GM21529 (cell line): Measurements from ENCODE around the gene ZNF556.
A peak's percentile ranks its signal among the peaks of the same experiment; 100 is the strongest.

Experiments used
- ATAC-seq: cut with Tn5 transposase; IDR thresholded peaks from one replicate; pipeline ENCODE4 v1.9.1; 2021; ENCODE audit not compliant: unreplicated experiment

Gene ZNF556

DNA sequence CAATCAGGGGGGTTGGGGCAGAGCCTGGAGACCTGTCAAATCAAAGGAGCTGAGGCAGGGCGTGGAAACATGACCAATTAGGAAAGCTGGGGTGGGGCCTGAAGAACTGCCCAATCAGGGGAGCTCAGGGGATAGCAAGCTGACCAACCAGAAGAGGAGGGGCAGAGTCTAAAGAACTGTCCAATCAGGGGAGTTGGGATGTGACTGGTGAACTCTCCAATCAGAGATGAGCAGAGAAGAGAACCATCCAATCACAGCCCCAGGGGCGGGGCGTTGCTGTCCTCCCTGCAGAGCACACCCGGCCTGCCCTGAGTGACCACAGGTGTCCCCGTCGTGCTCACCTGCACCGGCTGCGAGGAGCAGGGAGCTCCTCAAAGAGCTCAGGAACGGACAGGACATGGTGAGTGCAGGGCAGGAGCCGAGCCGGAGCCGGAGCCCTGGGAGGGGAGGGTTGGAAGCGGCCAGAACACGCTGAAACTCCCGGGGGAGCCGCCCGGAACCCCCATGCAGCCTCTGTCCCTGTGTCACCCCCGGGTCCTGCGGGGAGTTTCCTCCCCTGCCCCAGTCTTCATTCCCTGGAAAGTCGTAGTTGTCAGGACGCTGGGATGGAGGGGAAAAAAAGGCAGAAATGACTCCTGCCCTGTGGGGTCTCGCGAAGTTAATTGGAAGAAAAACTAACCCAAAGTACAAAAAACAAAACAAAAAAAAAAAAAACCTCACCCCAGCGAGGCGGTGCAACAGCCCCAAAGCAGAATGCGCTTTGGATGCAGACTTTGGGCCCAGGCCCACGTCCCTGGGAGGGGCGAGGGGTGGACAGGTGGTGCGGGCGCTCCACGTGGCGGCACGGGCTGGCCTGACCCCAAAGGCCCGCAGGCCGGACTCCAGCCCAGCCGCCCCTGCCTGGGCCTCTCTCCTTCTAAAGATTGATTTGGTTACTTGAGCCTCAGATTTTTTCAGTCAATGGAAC lies at the start of gene ZNF556:
Gene ZNF556 (plus strand): TSS at position 311 of the 967 bp plus-strand sequence. CDS start 87 bp downstream, at position 398.
- ATAC-seq: no peak

DNA sequence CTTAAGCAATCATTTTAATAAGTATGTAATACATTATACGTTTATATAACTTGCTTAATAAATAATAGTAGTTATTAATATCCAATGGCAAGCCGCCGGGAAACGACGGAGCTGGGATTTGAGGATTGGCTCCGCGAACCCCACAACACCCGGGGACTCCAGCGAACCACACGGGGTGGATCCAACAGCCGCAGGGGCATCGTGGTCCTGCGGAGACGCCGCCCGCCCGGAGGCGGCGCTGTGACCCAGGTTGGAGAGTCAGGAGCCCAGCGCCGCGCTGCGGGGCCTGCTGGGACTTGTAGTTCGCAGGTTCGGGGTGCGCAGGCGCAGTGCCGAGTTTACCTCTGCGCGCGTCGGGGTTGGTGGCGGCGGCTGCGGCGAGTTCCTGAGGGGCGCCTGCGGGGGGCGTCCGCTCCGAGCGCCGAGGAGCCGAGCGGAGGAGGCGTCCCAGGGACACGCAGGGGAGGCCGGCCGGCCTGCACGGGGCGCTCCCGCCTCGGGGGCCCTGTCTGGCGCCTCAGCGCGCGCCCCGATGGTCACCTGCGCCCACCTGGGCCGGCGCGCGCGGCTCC lies 47.5 kb upstream of the ZNF556 start, which contains the start of gene ZNF554:
Gene ZNF554 (plus strand): TSS at position 329 of the 572 bp plus-strand sequence. CDS start 204 bp downstream, at position 533.
- ATAC-seq: peak; percentile 89

DNA sequence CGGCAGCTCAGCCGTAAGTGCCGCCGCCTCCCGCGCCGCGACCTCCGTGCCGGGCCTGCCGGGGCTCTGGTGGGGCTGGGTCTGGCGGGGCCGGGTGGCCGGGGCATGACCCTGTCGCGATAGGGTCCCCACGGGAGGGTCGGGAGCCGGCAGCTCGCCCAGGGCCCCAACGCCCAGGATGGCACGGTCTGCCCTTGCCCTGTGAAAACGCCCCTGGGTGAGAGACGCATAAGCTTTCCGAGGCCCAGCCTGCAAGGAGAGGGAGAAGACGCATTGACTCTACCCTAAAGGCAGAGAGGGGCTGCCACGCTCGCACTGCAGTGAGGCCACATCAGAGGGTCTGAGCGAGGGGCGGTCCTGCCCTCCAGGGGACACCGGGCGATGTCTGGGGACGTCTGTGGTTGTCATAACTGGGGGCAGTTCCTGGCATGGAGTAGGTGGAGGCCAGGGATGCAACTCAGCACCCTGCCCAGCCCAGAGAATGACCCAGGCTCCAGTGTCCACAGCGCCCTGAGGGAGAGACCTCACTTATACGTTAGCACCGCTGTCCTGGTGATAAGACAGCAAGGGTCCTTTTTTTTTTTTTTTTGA lies 46.9 kb upstream of the ZNF556 start:
- ATAC-seq: peak; percentile 17

DNA sequence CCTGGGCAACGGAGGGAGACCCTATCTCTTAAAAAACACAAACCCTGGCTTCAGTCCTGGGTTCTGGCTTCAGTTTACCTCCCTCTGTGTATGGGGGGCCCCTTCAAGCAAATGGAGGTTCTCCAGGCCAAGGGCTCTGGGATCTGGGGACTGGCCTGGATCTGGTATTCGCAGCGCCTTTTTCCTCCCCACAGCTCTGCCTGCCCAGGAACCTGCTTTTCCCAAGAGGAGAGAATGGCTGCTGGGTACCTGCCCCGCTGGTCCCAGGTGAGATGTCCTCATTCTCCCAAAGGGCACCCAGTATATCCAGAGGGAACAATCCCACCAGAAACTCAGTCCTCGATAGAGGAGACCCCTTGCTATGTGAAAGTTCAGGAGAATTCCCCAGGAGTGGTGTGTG lies 44.3 kb upstream of the ZNF556 start:
- ATAC-seq: no peak

DNA sequence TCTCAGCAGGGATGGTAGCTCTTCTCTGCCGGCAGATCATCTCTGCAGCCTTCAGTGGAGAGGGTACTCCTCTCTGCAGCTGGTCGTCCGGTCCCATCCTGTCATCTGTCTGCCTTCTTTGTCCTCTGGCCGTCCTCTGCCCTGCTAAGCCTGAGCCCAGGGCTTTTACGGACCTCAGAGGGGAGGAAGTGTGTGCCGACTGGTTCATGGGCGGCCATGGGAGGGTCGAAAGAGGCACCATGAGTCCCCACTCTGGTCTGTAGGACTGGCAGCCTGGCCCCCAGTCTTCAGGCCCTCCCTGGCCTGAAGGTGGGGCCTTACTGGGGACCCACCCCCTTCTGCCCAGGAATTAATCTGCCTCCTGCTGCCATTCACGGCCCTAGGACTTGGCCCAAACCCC lies 43.5 kb upstream of the ZNF556 start:
- ATAC-seq: no peak

DNA sequence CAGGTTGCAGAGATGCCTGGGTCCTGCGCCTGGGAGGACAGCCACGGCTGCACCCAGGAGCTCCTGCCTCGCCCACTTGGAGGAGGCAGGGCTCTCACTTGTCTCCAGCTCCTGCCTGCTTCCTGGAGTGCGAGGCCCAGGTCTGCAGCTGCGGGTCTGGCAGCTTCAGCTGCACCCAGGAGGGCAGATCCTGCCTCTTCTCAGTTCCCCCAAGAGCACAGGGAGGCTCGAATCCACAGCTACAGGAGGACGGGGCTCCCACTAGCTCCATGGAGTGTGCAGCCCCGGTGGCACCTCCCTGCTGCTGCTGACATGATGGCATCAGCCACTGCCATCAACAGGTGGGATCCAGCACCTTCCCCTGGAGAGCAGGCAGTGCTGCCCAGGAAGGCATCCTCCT lies 43.0 kb upstream of the ZNF556 start:
- ATAC-seq: no peak

DNA sequence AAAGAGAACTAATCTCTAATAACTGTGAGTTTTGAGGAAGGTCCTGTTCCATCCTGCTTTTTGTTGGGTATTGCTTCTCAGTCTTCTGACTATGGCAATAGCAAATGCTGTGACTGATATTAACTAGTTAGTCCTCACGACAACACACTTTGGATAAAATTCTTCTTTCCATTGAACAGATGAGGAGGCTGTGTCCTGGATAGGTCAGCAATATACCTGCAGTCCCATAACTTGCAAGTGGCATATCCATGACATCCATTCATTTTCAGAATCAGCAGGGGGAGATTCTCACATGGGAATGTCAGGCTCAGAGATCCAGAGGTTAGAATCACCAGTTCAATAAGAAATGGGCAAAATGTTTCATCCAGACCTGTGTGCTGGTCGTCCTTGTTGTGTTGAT lies 40.1 kb upstream of the ZNF556 start:
- ATAC-seq: no peak

DNA sequence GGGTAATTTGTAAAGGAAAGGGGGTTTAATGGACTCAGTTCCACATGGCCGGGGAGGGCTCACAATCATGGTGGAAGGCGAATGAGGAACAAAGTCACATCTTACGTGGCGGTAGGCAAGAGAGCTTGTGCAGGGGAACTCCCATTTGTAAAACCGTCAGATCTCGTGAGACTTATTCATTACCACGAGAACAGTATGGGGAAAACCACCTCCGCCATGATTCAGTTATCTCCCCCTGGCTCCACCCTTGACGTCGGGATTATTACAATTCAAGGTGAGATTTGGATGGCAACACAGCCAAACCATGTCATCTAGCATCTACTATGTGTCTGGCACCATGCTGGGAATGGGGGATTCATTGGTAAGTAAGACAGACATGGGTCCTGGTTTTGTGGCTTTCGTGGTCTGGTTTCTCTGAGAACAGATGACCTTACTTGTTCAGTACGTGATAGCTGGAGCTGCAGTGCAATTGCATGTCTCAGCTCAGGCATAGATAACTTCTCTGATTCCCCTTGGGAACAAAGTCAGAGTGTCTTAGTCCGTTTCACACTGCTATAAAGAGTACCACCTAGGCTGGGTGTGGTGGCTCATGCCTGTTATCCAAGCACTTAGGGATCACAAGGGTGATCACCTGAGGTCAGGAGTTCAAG lies 39.2 kb upstream of the ZNF556 start:
- ATAC-seq: no peak

DNA sequence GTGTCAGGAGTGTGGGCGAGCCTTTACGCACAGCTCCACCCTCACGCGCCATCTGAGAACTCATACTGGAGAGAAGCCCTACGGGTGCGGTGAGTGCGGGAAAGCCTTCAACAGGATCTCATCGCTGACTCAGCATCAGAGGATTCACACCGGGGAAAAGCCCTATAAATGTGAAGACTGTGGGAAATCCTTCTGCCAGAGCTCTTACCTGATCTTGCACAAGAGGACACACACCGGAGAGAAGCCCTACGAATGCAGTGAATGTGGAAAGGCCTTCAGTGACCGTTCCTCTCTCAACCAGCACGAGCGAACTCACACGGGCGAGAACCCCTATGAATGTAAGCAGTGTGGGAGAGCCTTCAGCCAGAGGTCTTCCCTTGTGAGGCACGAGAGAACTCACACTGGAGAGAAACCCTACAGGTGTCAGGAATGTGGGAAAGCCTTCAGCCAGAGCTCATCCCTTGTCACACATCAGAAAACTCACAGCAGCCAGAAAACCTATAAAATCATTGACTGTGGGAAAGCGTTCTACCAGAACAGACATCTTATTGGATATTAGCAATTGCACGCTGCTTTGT lies 32.8 kb upstream of the ZNF556 start:
- ATAC-seq: no peak

DNA sequence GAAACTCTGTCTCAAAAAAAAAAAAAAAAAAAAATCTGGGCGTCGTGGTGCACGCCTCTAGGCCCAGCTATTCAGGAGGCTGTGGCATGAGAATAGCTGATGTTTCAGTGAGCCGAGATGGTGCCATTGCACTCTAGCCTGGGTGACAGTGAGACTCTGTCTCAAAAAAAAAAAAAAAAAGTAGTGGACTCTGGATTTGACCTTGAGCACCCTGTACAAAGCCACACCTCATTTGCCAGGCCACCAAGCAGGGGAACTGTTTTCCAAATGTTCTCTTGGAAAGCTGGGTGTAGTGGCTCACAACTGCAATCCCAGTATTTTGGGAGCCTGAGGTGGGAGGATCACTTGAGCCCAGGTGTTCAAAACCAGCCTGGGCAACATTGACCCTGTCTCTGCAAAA lies 29.7 kb upstream of the ZNF556 start:
- no peak for ATAC-seq

DNA sequence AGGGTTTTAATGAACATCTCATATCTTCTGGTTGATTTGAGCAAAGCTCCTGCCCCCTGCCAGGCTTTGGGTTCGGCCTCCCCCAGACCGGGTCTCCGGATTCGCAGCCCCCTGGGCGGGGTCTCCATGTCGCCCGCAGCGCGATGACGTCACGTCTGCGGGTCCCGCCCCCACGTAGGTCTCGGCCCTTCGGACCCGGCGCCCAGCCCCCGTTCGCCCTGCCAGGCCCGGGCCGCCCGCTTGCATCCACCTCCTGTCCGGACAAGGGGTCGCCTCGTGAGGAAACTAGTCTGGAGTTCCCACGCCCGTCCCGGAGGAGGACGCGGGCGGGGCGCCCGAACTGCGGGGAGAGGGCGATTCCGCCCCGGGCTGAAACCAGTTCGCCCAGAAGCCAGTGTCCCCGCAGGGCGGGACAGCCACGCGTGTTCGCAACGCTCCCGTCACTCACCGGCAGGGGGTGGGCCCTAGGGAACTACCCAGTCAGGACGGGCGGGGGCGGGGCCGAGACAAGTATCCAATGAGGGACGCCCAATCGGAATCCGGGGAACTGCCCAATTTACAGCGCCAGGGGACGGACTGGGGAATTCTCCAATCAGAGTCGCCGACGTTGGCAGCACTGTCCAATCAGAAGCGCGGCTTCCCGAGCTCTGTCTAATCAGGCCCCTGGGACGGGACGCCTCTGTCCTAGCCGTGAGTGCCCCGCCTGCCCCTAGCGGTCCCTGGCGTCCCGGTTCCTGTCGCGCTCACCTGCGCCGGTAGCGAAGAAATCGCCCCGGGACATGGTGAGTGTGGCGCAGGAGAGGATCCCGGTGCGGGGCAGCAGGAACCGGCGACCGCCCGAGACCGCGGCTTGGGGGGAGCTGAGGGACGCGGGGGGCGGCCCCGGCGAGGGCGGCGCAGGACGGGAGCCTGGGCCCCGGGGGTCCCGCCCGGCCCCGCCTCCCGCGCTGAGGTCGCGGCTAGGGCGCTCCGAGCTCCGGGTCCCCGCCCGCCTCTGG lies 26.0 kb upstream of the ZNF556 start, which contains the start of gene ZNF555:
Gene ZNF555 (plus strand): TSS at position 682 of the 998 bp plus-strand sequence. CDS start 98 bp downstream, at position 780.
- ATAC-seq: peak; percentile 90

DNA sequence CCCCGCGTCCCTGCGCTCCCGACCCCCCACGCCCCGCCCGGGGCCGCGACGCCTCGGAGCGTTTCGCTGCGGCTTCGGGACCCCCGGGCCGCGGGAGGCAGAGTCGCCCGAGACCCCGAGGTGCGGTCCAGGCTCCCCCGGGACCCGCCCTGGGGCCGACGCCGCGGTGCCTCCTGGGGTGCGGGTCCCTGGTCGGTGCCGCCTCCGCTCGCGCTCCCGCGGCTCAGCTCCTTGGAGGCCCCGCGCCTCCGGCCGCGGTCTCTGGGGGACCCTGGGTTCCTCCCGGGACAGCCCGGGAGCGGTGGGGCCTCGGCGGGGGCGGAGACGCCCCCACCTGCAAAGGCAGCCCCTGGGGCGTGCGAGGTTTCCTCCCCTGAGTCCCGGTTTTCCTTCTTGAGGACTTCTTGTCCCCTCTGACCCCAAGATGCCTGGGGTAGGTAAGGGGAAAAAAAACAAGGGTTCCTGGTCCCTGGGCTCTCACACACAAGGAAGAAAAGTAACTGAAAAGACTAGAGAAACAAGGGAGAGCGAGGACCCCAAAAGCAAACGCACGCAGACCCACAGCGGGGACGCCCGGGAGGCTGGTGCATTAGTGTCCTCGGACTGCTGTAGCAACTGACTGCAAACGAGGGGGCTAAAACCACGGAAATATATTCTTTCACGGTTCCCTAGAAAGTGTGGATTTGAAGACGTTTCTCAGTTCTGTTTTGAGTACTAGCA lies 25.1 kb upstream of the ZNF556 start:
- no peak for ATAC-seq

DNA sequence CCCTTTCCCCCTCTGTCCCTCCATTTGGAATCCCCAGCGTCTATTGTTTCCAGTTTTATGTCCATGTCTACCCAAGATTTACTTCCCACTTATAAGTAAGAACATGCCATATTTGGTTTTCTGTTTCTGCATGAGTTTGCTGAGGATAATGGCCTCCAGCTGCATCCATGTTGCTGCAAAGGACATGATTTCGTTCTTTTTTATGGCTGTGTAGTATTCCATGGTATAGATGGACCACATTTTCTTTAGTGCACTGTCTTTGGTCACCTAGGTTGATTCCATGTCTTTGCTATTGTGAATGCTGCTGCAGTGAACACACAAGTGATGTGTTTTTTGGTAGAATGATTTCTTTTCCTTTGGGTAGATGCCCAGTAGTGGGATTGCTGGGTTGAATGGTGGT lies 22.0 kb upstream of the ZNF556 start:
- ATAC-seq: no peak

DNA sequence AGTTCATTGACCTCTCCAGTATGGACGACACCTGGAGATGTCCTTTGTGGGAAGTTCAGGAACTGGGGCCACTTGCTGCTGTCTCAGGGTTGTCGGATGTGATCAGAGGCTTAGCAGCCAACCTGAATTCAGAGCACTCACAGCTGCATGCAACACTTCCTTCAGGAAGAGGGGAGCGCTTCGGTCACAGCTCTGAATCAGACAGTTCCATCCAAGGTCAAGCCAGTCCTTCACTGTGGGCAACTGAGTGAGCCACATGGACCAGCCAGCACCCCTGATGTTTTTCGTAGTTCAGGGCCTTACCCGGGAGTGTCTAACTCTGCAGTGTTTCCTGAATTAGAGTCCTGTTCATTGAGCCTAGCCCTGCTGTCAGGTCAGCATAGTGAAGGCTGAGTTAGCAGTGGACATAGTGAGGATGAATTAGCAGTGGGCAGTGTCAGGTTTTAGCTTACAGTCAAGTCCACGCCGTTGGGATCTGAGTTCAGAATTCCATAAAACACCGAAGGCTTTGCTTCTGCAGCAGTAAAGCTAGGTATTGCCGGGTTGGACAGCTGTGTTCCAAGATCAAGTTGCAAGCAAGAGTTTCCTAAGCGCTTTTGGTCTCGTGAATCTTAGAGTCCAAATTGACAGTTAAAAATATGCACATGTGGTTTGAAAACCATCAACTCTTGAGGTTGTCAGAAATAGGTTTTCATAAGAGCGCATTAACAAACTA lies 20.8 kb upstream of the ZNF556 start:
- ATAC-seq: no peak

DNA sequence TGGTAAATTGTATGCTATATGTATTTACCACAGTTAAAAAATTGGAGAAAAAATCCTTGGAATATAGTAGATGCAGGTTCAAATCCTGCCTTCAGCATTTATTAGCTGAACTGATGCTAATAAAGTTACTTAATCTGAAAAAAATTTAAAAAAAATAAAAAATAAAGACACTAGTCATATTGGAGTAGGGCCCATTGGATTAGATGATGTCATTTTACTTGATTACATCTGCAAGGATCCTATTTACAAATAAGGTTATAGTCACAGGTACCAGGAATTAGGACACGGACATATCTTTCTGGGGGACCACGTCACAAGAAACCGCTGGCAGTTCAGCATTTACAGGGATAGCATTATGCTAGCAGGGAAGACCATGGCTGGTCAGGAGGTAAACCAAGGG lies 19.6 kb upstream of the ZNF556 start:
- ATAC-seq: no peak

DNA sequence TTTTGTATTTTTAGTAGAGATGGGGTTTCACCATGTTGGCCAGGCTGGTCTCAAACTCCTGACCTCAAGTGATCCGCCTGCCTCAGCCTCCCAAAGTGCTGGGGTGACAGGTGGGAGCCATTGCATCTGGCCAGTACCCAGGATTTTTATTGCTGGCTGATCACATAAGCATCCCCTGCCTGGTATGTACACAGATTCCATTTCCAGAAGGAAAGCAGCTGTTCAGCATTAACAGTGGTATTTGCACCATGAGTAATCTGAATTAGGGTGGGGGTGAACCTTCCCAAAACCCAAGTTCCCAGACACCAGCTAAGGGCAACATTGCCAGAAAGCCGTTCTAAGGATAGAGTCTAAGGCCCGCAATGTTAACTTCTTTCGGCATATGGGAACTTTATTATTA lies 18.5 kb upstream of the ZNF556 start:
- ATAC-seq: no peak

DNA sequence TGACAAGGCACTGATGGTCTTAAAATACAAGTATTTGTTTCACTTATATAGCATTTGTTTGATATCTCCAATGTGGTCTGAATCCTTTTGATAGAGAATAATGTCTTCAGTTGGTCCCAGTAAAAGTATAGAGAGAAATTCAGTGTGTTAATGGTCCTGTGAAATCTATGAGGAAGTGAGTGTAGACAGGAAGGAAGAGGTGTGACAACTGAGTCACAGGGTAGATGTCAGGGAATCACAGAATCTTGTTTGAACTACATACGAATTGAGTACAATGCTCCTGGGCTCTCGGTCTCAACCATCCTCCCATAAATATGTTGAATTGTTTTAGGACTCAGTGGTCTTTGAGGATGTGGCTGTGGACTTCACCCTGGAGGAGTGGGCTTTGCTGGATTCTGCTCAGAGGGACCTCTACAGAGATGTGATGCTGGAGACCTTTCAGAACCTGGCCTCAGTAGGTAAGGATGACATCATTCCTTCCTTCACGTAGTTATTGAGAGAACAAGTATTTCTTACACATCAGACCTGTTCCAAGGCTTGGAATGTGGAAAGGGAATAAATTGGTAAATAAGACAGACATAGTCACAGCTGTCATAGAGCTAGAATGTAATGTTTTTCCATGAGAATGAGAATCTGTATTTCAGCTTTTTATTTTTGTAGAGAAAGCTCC lies 16.7 kb upstream of the ZNF556 start:
- no peak for ATAC-seq

DNA sequence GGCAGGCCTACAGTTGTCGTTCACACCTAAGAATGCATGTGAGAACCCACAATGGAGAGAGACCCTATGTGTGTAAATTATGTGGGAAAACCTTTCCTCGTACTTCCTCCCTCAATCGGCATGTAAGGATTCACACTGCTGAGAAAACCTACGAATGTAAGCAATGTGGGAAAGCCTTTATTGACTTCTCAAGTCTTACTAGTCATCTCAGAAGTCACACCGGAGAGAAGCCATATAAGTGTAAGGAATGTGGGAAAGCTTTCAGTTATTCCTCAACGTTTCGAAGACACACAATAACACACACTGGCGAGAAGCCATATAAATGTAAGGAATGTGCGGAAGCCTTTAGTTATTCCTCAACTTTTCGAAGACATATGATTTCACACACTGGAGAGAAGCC lies 14.5 kb upstream of the ZNF556 start:
- no peak for ATAC-seq
